Parathyroid adenoma (tissue), 2 donors: Measurements from ENCODE around the gene CPLX3.
A peak's percentile ranks its signal among the peaks of the same experiment; 100 is the strongest.

Source experiments
- H2AFZ ChIP-seq: fragments of 300-600 bp; sonication (generic); one replicate; pipeline ENCODE4 v1.7.0; 2017; ENCODE audit warnings: antibody characterized with exemption, mild to moderate bottlenecking
- H3K27ac ChIP-seq: fragments of 300-600 bp; sonication (generic); one replicate; pipeline ENCODE4 v1.7.0; 2017
- H3K27me3 ChIP-seq: fragments of 300-600 bp; sonication (generic); one replicate; pipeline ENCODE4 v1.7.0; 2017; ENCODE audit warnings: low read length; ENCODE audit not compliant: control insufficient read depth, insufficient read depth
- H3K36me3 ChIP-seq: fragments of 300-600 bp; sonication (generic); one replicate; pipeline ENCODE4 v1.7.0; 2017; ENCODE audit warnings: low read length; ENCODE audit not compliant: control insufficient read depth, insufficient read depth
- H3K4me1 ChIP-seq: fragments of 300-600 bp; sonication (generic); one replicate; pipeline ENCODE4 v1.7.0; 2017; ENCODE audit warnings: control low read depth
- H3K4me2 ChIP-seq: fragments of 300-600 bp; sonication (generic); one replicate; pipeline ENCODE4 v1.7.0; 2017; ENCODE audit warnings: low read length
- H3K4me3 ChIP-seq: fragments of 300-600 bp; sonication (generic); one replicate; pipeline ENCODE4 v1.7.0; 2017; ENCODE audit warnings: low read depth, low read length
- H3K79me2 ChIP-seq: fragments of 300-600 bp; sonication (generic); one replicate; pipeline ENCODE4 v1.7.0; 2017; ENCODE audit warnings: control low read depth
- H3K9ac ChIP-seq: fragments of 300-600 bp; sonication (generic); one replicate; pipeline ENCODE4 v1.7.0; 2017; ENCODE audit warnings: mild to moderate bottlenecking
- H3K9me3 ChIP-seq: fragments of 300-600 bp; sonication (generic); one replicate; pipeline ENCODE4 v1.7.0; 2017; ENCODE audit warnings: low read length; ENCODE audit not compliant: control insufficient read depth
- TF ChIP-seq, protein P1 (sequence below): fragments of 300-600 bp; sonication (generic); IDR thresholded peaks from one replicate; pipeline ENCODE4 v1.7.0; 2017; ENCODE audit warnings: antibody characterized with exemption, mild to moderate bottlenecking
- donor health status: primary hyperparathyroidism.

Gene CPLX3

DNA sequence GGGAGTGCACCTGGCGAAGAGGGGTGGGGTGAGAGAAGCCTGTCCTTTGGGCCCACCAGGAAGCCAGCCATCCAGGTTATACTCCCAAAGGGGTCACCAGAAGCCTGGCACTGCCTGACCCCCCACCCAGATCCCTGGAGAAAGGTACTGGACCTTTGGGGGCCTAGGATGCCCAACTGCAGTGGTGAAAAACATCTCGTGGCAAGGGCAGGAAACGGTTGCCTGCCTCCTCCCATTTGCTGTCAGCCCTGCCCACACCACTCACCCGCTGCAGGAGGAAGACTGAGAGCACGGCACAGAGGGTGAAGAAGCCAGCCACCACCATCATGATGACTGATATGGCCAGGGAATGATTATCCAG lies 18.8 kb downstream of the CPLX3 start:
- TF ChIP-seq, protein P1, sequence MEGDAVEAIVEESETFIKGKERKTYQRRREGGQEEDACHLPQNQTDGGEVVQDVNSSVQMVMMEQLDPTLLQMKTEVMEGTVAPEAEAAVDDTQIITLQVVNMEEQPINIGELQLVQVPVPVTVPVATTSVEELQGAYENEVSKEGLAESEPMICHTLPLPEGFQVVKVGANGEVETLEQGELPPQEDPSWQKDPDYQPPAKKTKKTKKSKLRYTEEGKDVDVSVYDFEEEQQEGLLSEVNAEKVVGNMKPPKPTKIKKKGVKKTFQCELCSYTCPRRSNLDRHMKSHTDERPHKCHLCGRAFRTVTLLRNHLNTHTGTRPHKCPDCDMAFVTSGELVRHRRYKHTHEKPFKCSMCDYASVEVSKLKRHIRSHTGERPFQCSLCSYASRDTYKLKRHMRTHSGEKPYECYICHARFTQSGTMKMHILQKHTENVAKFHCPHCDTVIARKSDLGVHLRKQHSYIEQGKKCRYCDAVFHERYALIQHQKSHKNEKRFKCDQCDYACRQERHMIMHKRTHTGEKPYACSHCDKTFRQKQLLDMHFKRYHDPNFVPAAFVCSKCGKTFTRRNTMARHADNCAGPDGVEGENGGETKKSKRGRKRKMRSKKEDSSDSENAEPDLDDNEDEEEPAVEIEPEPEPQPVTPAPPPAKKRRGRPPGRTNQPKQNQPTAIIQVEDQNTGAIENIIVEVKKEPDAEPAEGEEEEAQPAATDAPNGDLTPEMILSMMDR, result no peak
- no peak overlapping the region for H2AFZ ChIP-seq
- H3K4me2 ChIP-seq, result no peak overlapping the region
- H3K36me3 ChIP-seq, result no peaks in the 10 kb centered on the region
- H3K79me2 ChIP-seq, result no peaks in the 10 kb centered on the region
- H3K4me1 ChIP-seq, result peaks cover 31% of the 10 kb centered on the region
- H3K4me3 ChIP-seq, result no peak overlapping the region
- no peaks in the 10 kb centered on the region for H3K27me3 ChIP-seq
- peak overlapping the region; percentile 49 for H3K27ac ChIP-seq
- H3K9me3 ChIP-seq, result no peaks in the 10 kb centered on the region
- no peak overlapping the region for H3K9ac ChIP-seq

DNA sequence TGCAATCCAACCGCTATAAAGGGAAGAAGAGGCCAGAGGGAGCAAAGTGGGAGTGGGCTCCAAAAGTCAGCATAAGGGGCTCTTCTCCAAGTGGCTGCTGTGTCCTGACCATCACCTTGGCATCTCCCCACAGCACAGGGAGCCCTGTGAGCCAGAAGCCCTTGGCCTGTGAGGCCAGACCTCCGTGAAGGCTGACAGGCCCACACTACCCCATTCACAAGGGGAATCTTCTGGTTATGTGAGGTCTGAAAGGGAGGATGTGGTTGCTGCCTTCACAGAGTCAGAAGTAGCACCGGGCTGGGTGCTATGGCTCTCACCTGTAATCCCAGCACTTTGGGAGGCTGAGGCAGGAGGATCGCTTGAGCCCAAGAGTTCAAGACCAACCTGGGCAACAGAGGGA lies 19.2 kb downstream of the CPLX3 start:
- peak overlapping the region; percentile 49 for H3K27ac ChIP-seq

DNA sequence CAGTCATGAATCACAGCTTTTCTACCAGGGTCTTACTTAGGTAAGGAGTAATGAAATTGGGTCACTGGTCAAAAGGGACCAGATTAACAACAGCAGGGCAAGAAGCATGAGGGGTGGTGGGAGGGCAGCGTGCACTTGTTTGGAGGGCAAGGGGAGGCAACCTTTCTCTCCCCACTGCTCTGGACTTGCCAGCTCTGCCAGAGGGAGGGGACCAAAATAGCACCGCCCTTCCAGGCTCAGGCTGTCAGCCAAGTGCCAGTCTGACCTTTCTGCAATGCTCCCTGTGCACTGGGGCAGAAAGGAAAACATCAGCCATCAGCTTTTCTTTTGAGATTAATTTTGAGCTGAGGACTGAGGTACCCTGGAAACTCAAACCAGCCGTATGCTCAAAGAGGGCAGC lies 21.0 kb downstream of the CPLX3 start:
- Histone ChIP-seq H3K27me3 (no peaks in the 10 kb centered on the region), H3K27ac (peak overlapping the region; percentile 84), H3K79me2 (no peaks in the 10 kb centered on the region), H3K4me1 (peaks cover 20% of the 10 kb centered on the region), H3K36me3 (no peaks in the 10 kb centered on the region), H3K9ac (no peak overlapping the region), H2AFZ (no peak overlapping the region), H3K9me3 (no peaks in the 10 kb centered on the region), H3K4me2 (no peak overlapping the region), H3K4me3 (no peak overlapping the region)
- TF ChIP-seq, protein P1, result no peak

More for the DNA sequence above, 19.2 kb downstream of the CPLX3 start:
- TF ChIP-seq, protein P1, result no peak
- Histone ChIP-seq H3K79me2 (no peaks in the 10 kb centered on the region), H2AFZ (no peak overlapping the region), H3K27me3 (no peaks in the 10 kb centered on the region), H3K4me1 (peaks cover 31% of the 10 kb centered on the region), H3K36me3 (no peaks in the 10 kb centered on the region), H3K9ac (no peak overlapping the region), H3K9me3 (no peaks in the 10 kb centered on the region), H3K4me3 (no peak overlapping the region), H3K4me2 (no peak overlapping the region)

DNA sequence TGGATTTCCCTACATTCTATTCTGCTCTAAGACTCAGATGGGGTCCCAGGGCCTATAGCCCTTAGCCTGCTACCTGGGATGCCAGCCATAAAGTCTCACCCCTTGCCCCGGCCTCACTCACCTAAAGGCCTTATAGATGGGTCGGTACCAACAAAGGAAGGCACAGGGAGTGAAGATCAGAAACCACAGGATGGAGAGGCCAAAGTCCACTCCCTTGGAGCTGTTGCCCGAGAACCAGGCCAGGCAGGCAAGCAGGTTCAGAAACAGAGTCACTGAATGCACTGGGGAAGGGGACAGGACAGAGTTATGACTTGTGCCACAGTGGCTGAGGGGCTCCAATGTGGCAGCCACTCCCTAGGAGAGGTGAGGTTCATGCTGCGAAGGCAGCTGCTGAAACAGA lies 24.0 kb downstream of the CPLX3 start:
- no peak overlapping the region for H3K4me2 ChIP-seq
- no peaks in the 10 kb centered on the region for H3K27me3 ChIP-seq
- no peaks in the 10 kb centered on the region for H3K79me2 ChIP-seq
- no peak overlapping the region for H2AFZ ChIP-seq
- TF ChIP-seq, protein P1, result no peak
- no peak overlapping the region for H3K9ac ChIP-seq
- H3K4me1 ChIP-seq, result peaks cover 15% of the 10 kb centered on the region
- H3K4me3 ChIP-seq, result no peak overlapping the region
- H3K36me3 ChIP-seq, result no peaks in the 10 kb centered on the region
- no peaks in the 10 kb centered on the region for H3K9me3 ChIP-seq
- peak overlapping the region; percentile 84 for H3K27ac ChIP-seq

DNA sequence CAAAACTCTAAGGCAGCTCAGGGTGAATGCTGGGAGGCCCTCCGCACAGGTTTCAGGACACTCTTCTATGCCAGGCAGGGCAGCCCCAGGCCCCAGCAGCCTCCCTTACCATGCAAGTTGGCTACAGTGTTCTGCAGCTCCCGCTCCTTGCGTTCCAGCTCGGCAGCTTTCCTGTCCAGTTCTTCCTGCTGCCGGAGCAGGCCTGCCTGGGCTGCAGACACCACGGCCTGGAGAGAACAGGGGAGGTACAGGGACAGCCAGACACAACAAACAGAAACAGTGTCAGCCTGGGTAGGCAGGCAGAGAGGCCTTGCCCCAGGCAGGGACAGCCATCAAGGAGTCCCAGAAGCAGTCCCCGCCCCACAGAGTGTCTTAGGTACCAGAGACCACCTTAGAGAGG lies 25.5 kb downstream of the CPLX3 start:
- Histone ChIP-seq H3K9ac (no peak overlapping the region), H3K9me3 (no peaks in the 10 kb centered on the region), H2AFZ (no peak overlapping the region), H3K27ac (no peak overlapping the region), H3K4me1 (peaks cover 18% of the 10 kb centered on the region), H3K79me2 (no peaks in the 10 kb centered on the region), H3K4me2 (no peak overlapping the region), H3K4me3 (no peak overlapping the region), H3K36me3 (no peaks in the 10 kb centered on the region), H3K27me3 (no peaks in the 10 kb centered on the region)
- TF ChIP-seq, protein P1, result no peak
